GM18951 (cell line): ENCODE data around the gene EYA2.

Experiments used
- POLR2A ChIP-seq: IDR thresholded peaks from 4 replicates; pipeline ENCODE4 v1.6.1; 2011; ENCODE audit warnings: mild to moderate bottlenecking; ENCODE audit not compliant: insufficient read length, insufficient read depth; ENCODE audit errors: extremely low read depth
- in situ Hi-C: fragments of 300-500 bp; cut with MboI; formaldehyde crosslinking; loops from one replicate; pipeline ENCODE4 v1.12.0; 2022; ENCODE audit warnings: low sequenced_read_pairs, mixed read lengths, inconsistent platforms; ENCODE audit not compliant: unreplicated experiment

Gene EYA2

DNA sequence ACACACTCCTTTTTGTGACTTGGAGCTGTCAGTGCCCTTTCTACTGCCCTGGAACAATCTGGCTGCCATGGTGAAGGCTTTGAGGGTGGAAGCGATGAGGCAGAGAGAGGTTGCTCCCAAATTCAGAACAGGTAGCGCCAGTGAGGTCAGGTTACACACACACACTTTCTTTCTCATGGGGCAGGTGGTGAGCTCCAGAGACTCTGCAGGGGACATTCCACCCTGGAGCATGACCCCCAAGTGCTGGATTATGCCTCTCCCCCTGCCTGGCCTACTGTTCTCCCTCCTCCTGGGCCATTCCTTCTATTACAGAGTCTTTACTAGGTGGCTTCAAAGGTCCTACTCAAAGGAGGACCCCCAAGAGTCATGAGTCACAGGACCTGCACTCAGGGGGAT, 98.0 kb downstream of the EYA2 start:
- no peak for TF ChIP-seq POLR2A
- in situ Hi-C loops = no loop called here

DNA sequence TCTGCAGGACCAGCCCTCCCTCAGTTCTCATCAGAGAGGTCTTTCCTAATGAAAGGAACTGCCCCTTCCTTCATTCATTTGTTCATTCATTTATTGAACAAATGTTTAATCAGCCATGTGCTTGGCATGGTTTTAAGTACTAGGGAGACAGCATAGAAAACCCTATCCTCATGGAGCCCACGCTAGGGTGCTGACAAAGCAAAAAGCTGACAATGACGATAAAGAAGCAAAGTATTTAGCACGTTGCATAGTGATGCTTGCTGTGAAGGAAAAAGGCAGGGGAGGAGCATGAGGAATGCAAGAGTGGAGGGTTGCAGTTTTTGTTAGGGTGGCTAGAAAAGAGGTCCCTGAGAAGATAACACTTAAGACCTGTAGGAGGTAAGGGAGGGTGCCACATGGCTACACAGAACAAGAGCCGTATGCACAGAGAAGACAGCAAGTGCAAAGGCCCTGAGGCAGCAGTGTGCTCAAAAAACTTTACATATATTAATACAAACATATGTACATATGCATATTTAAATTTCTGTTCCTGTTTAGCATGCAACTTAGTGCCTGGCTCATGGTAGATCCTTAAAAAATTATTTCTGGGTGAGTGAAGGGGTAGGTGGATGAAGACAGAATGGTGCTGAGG, 98.9 kb downstream of the EYA2 start:
- in situ Hi-C loops = no loop called here

DNA sequence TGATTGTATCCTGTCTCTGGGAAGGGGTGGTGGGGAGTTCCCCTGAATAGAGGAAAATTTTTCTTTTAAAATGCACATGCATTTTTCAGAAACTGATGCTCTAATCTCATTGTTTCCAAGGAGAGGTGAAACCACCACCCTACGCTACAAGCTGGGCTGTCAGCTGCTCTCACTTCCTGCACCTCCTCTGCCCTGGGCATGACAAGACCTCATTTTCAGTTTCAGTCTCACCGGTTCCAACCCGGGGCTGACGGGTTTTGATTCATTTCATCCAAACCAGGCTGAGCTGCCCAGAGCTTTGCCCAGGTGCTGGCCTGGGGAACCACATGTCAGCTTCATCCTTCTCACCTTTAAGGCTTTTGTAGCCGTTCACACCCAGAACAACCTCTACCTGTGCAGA, 99.7 kb downstream of the EYA2 start:
- in situ Hi-C loops = no loop called here
- no peak for TF ChIP-seq POLR2A

More for the DNA sequence above, 98.9 kb downstream of the EYA2 start:
- TF ChIP-seq POLR2A = no peak

DNA sequence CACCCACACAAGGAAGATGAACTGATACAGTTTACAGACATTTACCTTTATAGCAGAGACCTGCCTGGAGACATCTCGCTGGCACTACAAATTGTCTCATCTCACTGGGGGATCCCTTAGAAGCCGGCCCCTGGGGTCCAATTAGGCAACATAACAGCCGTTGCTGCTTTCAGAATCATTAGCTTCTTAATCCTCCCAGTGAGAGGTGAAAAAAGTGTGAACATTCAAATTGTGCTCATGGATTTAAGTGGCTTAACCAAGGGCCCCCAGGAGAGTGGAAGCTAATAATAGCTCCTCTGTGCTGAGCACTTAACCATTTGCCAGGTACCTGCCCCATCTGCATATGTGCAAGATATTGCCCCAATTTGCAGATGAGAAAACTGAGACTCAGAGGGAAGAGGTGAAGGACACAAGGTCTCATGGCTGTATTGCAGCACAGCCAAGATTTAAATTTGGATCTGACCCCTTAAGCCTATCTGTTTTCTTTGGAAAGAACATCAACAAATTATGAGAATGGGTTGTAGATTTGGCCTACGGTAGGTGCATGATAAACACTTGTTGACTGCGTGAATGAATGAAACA, 101.0 kb downstream of the EYA2 start:
- in situ Hi-C loops = no loop called here
- no peak for TF ChIP-seq POLR2A

DNA sequence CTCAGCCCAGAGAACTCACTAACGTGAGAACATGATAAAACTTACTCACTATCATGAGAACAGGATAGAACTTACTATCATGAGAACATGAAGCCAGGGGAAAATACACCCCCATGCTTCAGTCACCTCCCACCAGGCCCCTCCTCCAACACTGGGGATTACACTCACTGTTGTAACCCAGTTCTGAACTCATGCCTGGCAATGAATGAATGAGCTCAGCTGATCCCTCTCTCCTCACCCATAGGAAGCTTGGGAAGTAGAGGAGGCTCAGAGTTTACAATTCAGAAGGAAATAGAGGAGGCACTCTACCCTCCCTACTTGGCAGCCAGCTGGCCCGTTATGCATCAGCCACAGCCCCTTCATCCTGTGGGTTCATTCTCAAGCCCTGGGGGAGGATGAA, 102.5 kb downstream of the EYA2 start:
- in situ Hi-C loops = no loop called here
- no peak for TF ChIP-seq POLR2A

DNA sequence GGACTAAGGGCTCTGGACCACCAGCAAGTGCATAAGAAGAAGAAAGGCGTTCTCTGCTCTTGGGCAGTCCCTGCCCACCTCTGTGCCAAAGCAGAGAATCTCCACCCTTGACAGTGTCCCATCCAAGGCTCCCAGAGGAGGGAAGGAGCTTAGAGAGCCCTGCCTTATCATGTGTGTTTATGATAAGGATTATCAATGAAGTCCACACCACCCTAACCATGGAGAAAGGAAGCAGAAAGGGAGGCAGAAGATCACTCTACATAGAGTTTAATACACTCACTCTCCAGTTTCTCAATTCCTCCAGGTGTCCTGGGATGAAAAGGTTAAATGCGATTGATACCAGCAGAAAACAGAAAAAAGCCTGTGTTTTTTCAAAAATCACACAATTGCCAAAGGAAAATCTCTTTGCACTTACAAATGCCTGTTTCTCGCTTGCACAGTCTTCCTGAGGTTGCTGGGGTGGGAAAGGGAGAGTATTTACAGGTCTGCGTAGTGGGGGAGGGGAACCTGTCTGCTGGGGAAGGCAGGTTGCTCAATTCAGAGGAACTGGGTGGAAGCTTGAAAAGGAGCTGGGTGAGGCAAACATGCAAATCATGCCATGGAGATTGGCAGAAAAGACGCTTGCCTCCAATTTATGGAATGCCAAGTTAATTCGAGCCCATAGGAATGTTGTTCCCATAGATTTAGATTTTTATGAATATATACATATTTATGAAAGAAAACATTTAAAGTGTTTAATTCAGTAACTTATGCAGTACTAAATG, 104.0 kb downstream of the EYA2 start:
- TF ChIP-seq POLR2A = no peak
- in situ Hi-C loops = no loop called here

DNA sequence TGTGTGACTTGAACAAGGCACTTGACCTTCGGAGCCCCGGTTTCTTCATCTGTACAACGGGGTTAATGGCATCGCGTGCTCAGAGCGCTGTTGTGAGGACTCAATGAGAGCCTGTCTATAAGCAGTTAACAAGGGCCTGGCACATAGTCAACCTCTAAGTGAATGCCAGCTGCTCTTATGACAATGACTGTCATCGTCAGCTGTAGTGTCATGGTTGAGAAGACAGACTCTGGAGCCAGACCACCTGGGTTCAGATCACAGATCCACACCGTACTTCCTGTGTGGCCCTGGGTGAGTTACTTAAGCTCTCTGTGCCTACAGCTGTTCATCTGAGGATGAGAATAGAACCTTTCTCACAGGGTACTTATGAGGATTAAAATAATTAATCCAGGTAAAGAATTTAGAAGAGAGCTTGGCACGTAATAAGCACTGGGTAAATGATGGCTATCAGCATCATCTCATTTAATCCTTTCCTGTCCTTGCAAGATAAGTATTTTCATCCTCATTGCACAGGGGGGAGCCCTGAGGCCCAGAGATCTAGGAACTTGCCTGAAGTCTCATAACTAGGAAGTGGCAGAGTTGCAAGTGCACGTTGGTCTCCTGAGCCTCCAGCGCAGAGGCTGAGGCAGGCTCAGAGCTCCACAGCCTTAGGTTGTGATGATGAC, 105.3 kb downstream of the EYA2 start:
- in situ Hi-C loops = no loop called here
- TF ChIP-seq POLR2A = no peak

DNA sequence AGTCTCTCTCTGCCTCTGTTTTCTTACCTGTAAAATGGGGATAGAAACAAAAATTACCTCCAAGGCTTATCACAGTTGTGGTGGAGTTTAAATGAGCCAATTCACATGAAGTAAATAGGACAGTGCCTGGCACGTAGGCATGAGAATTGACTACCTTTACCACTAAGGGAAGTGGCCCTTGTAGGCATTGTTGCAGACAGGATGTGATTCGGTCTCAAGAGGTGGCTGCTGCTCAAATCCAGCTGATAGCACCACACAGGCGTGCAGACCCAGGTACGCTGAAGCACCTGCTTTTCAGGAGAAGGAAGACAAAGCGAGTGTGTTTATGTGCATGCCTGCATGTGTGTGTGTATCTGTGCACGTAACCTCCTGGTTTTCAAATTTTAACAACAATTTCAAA, 108.6 kb downstream of the EYA2 start:
- TF ChIP-seq POLR2A = no peak
- in situ Hi-C loops = no loop called here

DNA sequence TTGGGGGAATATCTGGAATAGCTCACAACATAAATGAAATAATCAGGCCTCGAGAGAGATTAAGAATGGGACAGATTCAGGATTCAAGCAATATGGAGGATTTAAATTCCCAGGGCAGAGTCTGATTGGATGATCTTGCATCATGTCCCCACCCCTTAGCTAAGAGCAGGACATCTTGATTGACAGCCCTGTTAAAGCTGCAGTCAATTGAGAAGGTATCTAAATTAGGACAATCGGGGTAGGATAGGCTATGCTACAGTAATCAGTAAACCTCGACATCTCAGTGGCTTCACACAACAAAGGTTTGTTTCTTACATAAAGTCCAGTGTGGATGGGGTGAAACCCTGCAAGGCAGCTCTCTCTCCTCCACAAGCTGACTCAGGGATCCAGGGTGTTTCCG, 109.5 kb downstream of the EYA2 start:
- in situ Hi-C loops = no loop called here
- no peak for TF ChIP-seq POLR2A

DNA sequence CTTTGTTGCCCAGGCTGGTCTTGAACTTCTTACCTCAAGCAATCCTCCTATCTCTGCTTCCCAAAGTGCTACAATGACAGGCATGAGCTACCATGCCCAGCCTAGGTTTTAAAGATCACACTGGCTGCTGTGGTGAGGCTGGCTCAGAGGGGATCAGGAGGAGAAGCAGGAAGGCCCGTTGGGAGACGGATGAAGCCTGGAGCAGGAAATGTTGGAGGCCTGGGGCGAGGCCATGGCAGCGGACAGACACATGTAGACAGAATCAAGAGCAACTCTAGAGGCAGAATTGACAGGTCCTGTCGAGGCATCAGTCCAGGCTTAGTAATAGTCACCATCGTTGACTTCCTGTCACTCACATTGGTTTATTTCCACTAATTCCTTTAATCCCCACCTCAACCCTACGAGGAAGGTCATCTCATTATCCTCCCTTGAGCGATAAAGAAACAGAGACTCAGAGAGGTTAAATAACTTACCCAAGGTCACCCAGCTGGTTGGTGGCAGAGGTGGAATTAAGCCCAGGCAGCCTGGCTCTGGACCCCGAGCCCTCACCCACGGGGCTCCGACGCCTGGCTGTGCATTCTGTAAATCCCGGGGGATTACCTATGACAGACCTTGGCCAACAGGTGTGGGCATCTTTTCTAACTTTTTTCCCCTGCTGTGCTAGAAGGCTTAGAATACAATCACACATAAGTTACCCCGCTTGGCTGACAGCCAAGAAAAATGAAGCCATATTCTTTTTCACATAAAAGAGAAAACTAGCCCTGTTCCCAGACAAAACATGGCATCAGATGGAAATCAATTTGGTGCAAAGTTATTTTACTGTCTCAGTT, 113.4 kb downstream of the EYA2 start:
- in situ Hi-C loops = no loop called here
- no peak for TF ChIP-seq POLR2A

DNA sequence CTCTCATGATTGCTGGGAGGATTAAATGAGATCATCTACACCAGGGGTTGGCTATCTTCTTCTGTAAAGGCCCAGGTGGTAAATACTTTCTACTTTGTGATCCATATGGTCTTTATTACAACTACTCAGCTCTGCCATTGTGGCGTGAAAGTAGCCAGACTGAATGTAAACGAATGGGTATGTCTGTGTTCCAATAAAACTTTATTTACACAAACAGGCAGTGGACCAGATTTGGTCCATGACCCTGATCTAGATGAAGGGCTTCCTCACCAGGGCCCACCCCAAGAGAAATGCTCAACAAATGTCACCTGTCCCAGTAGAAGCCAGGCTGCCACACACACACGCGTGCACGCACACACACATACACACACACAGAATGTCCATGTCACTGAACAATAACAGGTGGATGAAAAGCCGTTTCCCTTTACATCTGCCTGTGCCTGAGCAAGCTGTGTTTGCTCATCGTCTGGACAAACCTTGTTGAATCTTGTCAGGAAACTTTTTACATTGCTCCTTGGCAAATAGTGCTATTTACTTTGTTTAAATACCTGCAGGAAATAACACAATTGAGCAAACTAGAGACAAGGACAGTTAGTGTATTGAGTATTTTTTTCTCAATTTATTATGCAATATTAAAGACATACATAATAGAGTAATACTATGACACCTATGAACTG, 114.3 kb downstream of the EYA2 start:
- TF ChIP-seq POLR2A = no peak
- in situ Hi-C loops = no loop called here

DNA sequence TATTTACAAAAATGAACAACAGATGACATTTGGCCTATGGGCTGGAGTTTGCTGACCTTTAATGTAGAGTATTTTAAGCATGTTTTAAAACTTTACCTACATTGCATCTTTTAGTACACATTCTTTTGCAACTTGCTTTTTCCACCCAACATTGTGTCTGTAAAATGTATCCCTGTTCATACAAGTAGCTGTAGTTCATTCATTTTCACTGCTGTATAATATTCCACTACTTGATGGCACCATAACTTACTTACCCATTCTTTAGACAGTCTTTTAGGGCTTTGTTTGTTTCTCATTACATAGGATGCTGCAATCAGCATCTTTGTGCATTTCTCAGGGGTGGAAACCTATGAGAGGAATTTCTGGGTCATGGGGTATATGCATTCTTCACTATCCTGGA, 115.1 kb downstream of the EYA2 start:
- no peak for TF ChIP-seq POLR2A
- in situ Hi-C loops = no loop called here

DNA sequence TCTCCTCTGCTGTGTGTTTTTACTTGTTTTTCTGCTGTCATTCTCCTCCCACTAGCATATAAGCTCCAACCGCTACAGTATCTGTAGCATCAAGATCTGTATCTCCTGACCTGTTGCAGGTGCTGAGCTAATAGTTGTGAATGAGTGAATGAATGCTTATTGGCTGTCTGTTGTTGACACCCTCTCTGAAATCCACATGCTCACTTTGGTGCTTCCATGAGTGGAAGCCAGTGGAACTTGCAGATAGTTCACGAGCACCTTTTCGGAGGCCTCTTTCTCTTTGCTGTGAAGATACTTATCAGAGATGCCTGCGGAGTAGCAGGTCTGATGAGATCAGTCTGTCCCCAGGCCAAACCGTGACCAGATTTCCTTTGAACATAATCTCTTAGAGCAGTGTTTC, 117.3 kb downstream of the EYA2 start:
- no peak for TF ChIP-seq POLR2A
- in situ Hi-C loops = no loop called here

DNA sequence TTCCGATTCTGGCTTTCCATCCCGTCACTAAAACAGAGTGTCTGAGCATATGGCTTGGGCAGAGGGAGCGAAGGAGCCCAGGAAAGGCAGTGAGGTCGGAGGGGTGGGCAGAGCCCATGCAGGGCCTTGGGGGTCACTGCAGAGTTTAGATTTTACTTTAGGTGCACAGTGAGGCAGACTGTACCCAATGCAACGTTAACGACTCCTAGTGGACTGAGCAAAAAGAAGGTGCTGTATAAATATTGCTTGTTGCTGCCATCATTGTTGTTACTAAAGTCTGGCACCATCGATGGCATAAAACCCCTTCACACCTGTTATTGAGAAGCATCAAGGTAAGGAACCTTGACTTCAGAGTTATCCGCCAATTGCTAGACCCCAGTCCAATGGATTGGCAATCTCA, 119.0 kb downstream of the EYA2 start:
- in situ Hi-C loops = no loop called here
- TF ChIP-seq POLR2A = no peak
